Neural progenitor cell (in vitro differentiated cells): Measurements from ENCODE around the gene ETFBKMT.

Source experiments
- CTCF ChIP-seq: fragments of 200-600 bp; sonication (generic); IDR thresholded peaks from 2 replicates; pipeline ENCODE4 v1.5.1; 2017; ENCODE audit warnings: antibody characterized with exemption, mild to moderate bottlenecking
- EZH2 ChIP-seq: fragments of 200-600 bp; sonication (generic); IDR thresholded peaks from 2 replicates; pipeline ENCODE4 v1.6.1; 2017; ENCODE audit warnings: antibody characterized with exemption, mild to moderate bottlenecking, moderate library complexity
- EZH2phosphoT487 ChIP-seq: fragments of 200-600 bp; sonication (generic); IDR thresholded peaks from 2 replicates; pipeline ENCODE4 v1.6.1; 2017; ENCODE audit warnings: antibody characterized with exemption

GRCh38 chr12:31663576-31663975 is 4.1 kb downstream of the ETFBKMT start:
- no peak for TF ChIP-seq CTCF
- no peak for TF ChIP-seq EZH2
- no peak for TF ChIP-seq EZH2phosphoT487
